ENCODE results near the gene SBK1.
"Not testable (repeated sequence)": the region's sequence is repeated elsewhere in the genome, so short reads cannot be mapped to it uniquely, and the experiment has no call there.

The SBK1 gene

DNA sequence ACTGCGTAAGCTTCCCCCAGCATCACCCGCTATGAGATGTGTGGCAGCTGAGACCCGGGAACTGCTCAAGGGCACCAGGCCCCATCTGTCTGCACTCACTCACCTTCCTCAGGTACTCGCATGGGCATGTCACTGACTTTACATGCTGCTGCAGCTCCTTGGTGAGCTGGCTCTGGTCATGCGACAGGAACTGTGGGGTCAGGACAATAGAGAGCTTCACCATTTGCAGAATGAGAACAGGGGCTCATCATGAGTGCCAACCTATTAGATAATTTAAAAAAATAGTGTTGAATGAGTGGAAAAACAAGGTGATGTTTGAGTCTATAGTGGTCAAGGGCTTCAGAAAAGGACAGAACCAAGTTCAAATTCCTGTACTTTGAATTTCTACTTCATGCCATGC, 70.3 kb downstream of the SBK1 start:
- not testable (repeated sequence) for DNase-seq

DNA sequence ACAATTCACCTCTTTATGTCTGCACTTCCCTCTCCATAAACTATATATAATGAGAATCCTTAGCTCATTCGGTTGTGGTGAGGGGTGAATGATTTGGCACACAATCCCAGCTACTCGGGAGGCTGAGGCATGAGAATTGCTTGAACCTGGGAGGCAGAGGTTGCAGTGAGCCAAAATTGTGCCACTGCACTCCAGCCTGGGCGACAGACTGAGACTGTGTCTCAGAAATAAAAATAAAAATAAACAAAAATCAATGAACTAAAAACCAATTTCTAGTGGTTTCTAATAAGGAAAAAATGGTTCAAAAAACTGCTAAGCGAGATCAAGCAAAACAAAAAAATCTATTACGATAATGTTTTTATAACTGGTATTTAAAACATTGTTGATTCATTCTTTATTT, 71.1 kb downstream of the SBK1 start, which contains the start of gene NPIPB6:
Gene NPIPB6 (minus strand): TSS at position 101 of the 400 bp plus-strand sequence. CDS start 686 bp downstream, outside the sequence.
- not testable (repeated sequence) for DNase-seq

GRCh38 chr16:28364268-28365173, 72.2 kb downstream of the SBK1 start:
- peak; percentile 16 for DNase-seq

GRCh38 chr16:28367926-28368325, 75.6 kb downstream of the SBK1 start:
- not testable (repeated sequence) for DNase-seq

Data from central memory CD4-positive, alpha-beta T cell (primary cell).